Colonic mucosa (tissue), 4 donors: Measurements from ENCODE around the gene COPS9. TPM values are rescaled to one million over a fixed set of nuclear protein-coding genes. Genes with fewer than 3 reads are reported as not detected.

Experiments
- DNase-seq: peaks from one replicate; pipeline ENCODE4 v3.0.0-alpha.2; 2020
- H3K27ac ChIP-seq: fragments of 200-600 bp; one replicate; pipeline ENCODE4 v1.8.0; 2021
- H3K27me3 ChIP-seq: fragments of 200-600 bp; one replicate; pipeline ENCODE4 v1.8.0; 2021
- H3K36me3 ChIP-seq: fragments of 200-600 bp; one replicate; pipeline ENCODE4 v1.8.0; 2021
- H3K4me1 ChIP-seq: fragments of 200-600 bp; one replicate; pipeline ENCODE4 v1.8.0; 2021; ENCODE audit warnings: mild to moderate bottlenecking
- H3K4me3 ChIP-seq: fragments of 200-600 bp; one replicate; pipeline ENCODE4 v1.8.0; 2021
- H3K9ac ChIP-seq, 2 donors: one replicate each; pipeline ENCODE4 v1.7.0; 2013; ENCODE audit warnings: control low read depth in 2 of 2, low read depth in 2 of 2, low read length in 2 of 2
- H3K9me3 ChIP-seq: fragments of 200-600 bp; one replicate; pipeline ENCODE4 v1.8.0; 2021
- CTCF ChIP-seq: fragments of 200-600 bp; IDR thresholded peaks from one replicate; pipeline ENCODE4 v1.8.0; 2022; ENCODE audit warnings: antibody characterized with exemption, mild to moderate bottlenecking
- intact Hi-C: fragments of 100-400 bp; cut with DNase I; formaldehyde crosslinking; loops from one replicate; pipeline ENCODE4 v1.14.1; 2022
- total RNA-seq, 2 donors: library from RNA; stranded (reverse); fragmentation: NEBNext Ultra II Directional in 1 of 2; extraction: Animal tissue kit (Norgen Biotek cat#: 25700) in 1 of 2; gene quantifications; one replicate each; pipeline ENCODE4 v1.2.1, GENCODE V29; 2021
- donor health status: healthy.
- donor health status: DM: no; HTN: no; CAD: no.
- donor health status: DM: no; HTN: no; CAD: no.

COPS9 gene
- total RNA-seq, 2 donors from 2014 or later = 119 to 169 TPM

GRCh38 chr2:240162032-240162431 is 25.9 kb upstream of the COPS9 start:
- H3K9me3 ChIP-seq = no peaks in the 10 kb centered on the region

DNA sequence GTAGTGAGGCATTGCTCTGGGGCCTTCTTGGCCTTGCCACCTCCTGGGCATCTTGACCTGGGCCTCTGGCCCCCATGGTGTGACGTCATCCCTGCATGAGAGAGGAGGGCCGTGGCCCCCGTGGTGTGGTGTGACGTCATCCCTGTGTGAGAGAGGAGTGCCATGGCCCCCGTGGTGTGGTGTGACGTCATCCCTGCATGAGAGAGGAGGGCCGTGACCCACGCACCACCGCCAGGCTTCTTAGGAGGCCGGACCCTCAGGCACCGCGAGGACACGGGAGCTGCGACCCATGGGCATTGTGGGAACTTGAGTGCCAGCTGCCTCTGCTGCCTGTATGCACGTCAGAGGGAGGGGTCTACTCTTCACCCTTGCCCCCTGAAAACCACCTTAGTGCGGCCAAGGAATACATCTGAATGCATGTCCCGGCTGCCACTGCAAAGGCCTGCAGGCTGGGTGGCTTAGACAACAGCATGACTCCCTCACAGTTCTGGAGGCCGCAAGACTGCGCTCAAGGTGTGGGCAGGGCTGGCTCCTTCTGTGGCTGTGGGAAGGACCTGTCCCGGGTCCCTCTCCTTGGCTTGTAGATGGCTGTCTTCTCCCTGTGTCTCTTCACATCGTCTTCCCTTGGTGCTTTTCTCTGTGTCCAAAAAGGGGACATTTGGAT is 25.1 kb upstream of the COPS9 start:
- no peaks in the 10 kb centered on the region for H3K9me3 ChIP-seq
- intact Hi-C loops = no loop called here
- H3K27ac ChIP-seq = no peak overlapping the region
- TF ChIP-seq CTCF = no peak
- no peaks in the 10 kb centered on the region for H3K4me1 ChIP-seq
- H3K27me3 ChIP-seq = no peaks in the 10 kb centered on the region
- no peak overlapping the region for H3K9ac ChIP-seq
- no peaks in the 10 kb centered on the region for H3K36me3 ChIP-seq
- no peak overlapping the region for H3K4me3 ChIP-seq
- DNase-seq = no peak

More at GRCh38 chr2:240162032-240162431, 25.9 kb upstream of the COPS9 start:
- intact Hi-C loops = no loop called here
- H3K9ac ChIP-seq = no peak overlapping the region
- no peaks in the 10 kb centered on the region for H3K4me1 ChIP-seq
- no peaks in the 10 kb centered on the region for H3K36me3 ChIP-seq
- H3K27ac ChIP-seq = no peak overlapping the region
- DNase-seq = no peak
- no peak for TF ChIP-seq CTCF
- H3K4me3 ChIP-seq = no peak overlapping the region
- H3K27me3 ChIP-seq = no peaks in the 10 kb centered on the region

DNA sequence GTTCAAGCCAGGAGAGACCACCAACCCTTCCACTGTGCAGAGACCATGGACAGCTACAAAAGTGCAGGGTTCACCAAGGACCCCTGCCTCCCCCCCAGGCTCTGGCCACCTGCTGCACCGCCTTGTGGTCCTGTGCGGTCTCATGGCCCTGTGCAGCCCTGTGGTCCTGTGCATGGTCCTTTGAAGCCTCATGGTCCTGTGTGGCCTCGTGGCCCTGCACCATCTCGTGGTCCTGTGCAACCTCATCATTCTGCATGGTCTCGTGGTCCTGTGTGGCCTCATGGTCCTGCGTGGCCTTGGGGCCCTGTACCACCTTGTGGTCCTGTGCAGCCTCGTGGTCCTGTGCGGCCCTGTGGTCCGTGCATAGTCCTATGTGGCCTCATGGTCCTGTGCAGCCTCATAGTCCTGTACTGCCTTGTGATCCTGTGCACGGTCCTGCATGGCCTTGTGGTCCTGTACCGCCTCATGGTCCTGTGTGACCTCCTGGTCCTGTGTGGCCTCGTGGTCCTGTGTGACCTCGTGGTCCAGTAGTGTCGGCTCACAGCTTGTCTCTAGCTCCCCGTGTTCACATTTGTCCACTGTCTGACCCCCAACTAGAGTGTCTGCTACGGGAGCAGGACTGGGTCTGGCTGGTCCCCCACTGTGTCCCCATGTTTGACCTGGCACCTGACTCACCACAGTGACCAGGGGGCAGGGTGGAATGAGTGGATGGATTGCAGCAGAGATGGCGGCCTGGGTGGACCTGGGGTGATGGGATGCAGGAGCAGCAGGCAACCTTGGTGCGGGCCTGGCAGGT is 24.4 kb upstream of the COPS9 start:
- Histone ChIP-seq H3K9me3 (no peaks in the 10 kb centered on the region), H3K36me3 (no peaks in the 10 kb centered on the region), H3K27ac (no peak overlapping the region), H3K9ac (no peak overlapping the region), H3K4me3 (no peak overlapping the region), H3K27me3 (no peaks in the 10 kb centered on the region), H3K4me1 (no peaks in the 10 kb centered on the region)
- no peak for TF ChIP-seq CTCF
- intact Hi-C loops = no loop called here
- DNase-seq = no peak

DNA sequence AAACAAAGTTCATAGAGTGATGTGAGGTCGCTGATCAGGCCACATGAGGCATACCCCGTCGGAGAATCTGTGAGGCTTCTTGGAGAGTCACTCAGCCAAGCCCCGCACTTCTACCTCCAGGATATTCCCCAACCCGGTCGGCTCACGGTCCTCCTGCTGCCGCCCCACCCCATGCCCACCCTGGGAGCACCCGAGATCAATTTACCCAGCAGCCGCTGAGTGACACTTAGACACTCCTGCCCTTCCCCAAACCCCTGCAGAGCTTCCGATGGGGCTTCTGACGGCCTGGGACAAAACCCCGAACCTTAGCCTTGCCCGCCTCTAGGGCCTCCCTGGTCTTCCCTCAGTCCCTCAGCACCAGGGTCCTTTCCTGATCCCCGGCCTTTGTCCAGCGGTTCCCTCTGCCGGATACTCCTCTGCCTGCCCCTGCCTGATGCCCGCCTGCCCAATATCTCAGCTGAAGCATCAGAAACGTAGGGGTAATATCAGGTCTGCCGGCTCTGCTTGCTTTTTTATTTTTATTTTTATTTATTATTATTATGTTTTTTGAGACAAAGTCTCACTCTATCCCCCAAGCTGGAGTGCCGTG is 23.2 kb upstream of the COPS9 start:
- Histone ChIP-seq H3K4me1 (no peaks in the 10 kb centered on the region), H3K9ac (no peak overlapping the region), H3K9me3 (no peaks in the 10 kb centered on the region), H3K36me3 (no peaks in the 10 kb centered on the region), H3K27me3 (no peaks in the 10 kb centered on the region), H3K27ac (no peak overlapping the region), H3K4me3 (no peak overlapping the region)
- intact Hi-C loops = no loop called here
- DNase-seq = no peak
- TF ChIP-seq CTCF = no peak

DNA sequence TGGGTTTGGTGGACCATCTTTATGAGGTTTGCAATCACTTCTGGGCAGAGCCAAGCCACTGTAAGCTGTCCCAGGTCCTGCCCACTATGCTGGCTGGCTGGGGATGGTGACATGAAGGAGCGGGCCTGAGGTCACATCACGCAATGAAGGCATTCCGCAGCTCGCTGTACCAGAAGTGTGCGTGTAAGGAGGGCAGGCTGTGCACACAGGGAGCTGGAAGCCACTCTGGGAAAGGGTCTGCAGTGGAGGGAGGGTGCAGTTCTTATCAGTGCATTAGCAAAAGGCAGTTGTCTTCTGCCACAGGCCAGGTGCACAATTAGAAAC is 21.0 kb upstream of the COPS9 start:
- DNase-seq = no peak

More for the DNA sequence above, 21.0 kb upstream of the COPS9 start:
- no peak overlapping the region for H3K4me3 ChIP-seq
- H3K27ac ChIP-seq = no peak overlapping the region
- intact Hi-C loops = no loop called here
- no peaks in the 10 kb centered on the region for H3K9me3 ChIP-seq
- H3K36me3 ChIP-seq = no peaks in the 10 kb centered on the region
- H3K9ac ChIP-seq = no peak overlapping the region
- H3K27me3 ChIP-seq = no peaks in the 10 kb centered on the region
- no peak for TF ChIP-seq CTCF
- H3K4me1 ChIP-seq = no peaks in the 10 kb centered on the region
